IPS-20b (cell line): ENCODE results near the gene KCNIP4.

Experiments used
- H3K27ac ChIP-seq: one replicate; pipeline ENCODE4 v1.5.1; 2013; ENCODE audit warnings: low read length
- H3K27me3 ChIP-seq: 2 replicates; pipeline ENCODE4 v1.6.1; 2013; ENCODE audit warnings: mild to moderate bottlenecking, low read length, inconsistent platforms; ENCODE audit not compliant: insufficient read depth
- H3K36me3 ChIP-seq: 2 replicates; pipeline ENCODE4 v1.6.1; 2013; ENCODE audit warnings: low read depth, mild to moderate bottlenecking, inconsistent platforms, low read length, moderate library complexity; ENCODE audit not compliant: insufficient read depth
- H3K4me1 ChIP-seq: 2 replicates; pipeline ENCODE4 v1.6.1; 2013; ENCODE audit warnings: mild to moderate bottlenecking, control low read depth, inconsistent platforms, low read length, moderate library complexity; ENCODE audit not compliant: insufficient read depth
- H3K4me3 ChIP-seq: 2 replicates; pipeline ENCODE4 v1.5.1; 2013; ENCODE audit warnings: mild to moderate bottlenecking, low read length, inconsistent platforms
- H3K9ac ChIP-seq: 2 replicates; pipeline ENCODE4 v1.6.1; 2013; ENCODE audit warnings: low read depth, mild to moderate bottlenecking, inconsistent platforms, low read length, moderate library complexity
- H3K9me3 ChIP-seq: 2 replicates; pipeline ENCODE4 v1.6.1; 2013; ENCODE audit warnings: mild to moderate bottlenecking, low read depth, low read length, inconsistent platforms; ENCODE audit not compliant: insufficient read depth

KCNIP4 gene

DNA sequence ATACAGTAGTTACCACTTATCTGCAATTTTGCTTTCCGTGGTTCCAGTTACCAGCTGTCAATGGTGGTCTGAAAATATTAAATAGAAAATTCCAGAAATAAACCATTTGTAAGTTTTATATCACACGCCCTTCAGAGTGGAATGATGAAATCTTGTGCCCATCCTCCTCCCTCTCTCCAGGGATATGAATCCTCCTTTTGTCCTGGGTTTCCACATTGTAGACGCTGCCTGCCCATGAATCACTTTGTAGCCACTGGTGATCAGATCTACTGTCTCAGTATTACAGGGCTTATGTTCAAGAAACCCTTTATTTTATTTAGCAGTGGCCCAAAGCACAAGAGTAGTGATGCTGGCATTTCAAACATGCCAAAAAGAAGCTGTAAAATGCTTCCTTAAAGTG is 198.6 kb downstream of the KCNIP4 start:
- Histone ChIP-seq H3K27ac (no peak overlapping the region), H3K27me3 (no peaks in the 10 kb centered on the region), H3K36me3 (no peaks in the 10 kb centered on the region), H3K9ac (no peak overlapping the region), H3K4me3 (no peak overlapping the region), H3K4me1 (peaks cover 16% of the 10 kb centered on the region; the same call in 1 of the 2 replicates), H3K9me3 (no peaks in the 10 kb centered on the region)

DNA sequence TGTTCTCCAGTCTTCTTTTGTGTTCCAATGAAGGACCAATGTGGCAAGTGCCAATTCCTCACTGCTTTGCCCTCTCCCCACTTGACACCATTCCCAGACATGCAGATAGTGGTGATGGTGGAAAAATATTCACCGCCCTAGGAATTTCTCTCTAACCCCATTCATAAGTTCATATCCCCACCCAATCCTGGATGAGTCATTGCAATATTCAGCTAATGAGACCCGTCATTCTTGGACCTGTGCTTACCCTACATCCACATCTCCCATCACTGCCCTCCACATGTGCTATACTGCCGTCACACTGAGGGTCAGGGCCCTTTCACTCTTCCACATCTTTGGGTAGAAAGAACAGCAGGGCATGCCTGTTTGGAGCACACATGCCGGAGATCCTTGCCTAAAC is 199.2 kb downstream of the KCNIP4 start:
- H3K27me3 ChIP-seq = no peaks in the 10 kb centered on the region

DNA sequence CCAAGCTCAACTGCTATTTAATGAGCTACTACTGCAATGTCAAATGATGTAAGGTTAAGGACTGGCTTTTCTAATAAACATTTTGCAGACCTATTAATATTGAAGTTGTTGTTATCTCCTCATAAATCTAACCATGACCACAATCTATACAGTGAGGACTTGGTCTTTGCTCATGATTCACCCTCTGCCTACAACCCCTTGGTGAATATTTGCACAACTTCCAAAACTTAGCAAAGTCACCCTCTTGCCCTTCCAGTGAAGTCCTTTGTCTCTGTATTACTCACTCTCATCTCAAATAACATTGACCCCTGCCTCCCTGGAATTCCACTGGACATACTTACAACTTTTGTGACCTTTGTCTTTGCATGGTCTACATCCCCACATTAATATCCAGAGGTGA is 204.5 kb downstream of the KCNIP4 start:
- Histone ChIP-seq H3K36me3 (no peaks in the 10 kb centered on the region), H3K27ac (no peak overlapping the region), H3K4me1 (no peaks in the 10 kb centered on the region), H3K27me3 (no peaks in the 10 kb centered on the region), H3K9me3 (no peaks in the 10 kb centered on the region), H3K9ac (no peak overlapping the region), H3K4me3 (no peak overlapping the region)

More for the DNA sequence above, 199.2 kb downstream of the KCNIP4 start:
- Histone ChIP-seq H3K9ac (no peak overlapping the region), H3K27ac (no peak overlapping the region), H3K9me3 (no peaks in the 10 kb centered on the region), H3K4me3 (no peak overlapping the region), H3K4me1 (peaks cover 16% of the 10 kb centered on the region; the same call in 1 of the 2 replicates), H3K36me3 (no peaks in the 10 kb centered on the region)

DNA sequence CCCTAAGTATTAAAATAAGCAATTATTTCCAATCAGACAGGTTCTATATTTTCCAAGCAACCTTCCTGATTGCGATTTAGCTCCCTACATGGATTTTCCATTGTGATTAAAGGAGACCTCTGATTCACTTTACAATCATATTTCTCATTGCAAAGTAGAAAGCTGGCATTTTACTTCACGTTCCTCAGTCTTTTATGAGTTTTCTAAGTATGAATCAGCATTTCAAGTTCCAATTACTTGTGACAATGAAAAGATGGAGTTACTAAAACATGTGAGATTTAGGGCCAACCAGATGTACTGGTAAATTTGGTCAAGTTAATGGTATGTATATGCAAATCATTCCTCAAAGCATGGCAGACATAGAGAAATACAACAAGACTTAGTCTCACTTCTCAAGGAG is 206.2 kb downstream of the KCNIP4 start:
- no peaks in the 10 kb centered on the region for H3K4me1 ChIP-seq
- no peaks in the 10 kb centered on the region for H3K36me3 ChIP-seq
- H3K27ac ChIP-seq = no peak overlapping the region
- no peak overlapping the region for H3K4me3 ChIP-seq
- H3K9me3 ChIP-seq = no peaks in the 10 kb centered on the region
- no peaks in the 10 kb centered on the region for H3K27me3 ChIP-seq
- no peak overlapping the region for H3K9ac ChIP-seq

DNA sequence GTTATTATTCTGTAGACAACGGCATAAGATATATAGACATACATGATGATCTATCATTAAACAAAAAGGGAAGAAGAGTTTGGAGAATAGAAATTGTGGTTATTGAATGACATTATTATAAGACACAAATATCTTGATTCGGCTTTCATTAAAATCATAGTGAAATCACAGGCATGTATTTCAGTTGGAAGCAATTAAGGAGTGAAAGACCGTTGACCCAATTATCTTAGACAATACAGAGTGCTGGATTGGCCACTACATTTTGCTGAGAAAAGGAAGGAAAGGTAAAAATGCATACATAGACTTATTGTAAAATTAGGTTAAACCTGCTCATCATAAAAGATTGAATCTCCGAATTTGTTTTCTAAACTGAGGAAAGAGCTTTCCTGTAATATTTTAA is 209.8 kb downstream of the KCNIP4 start:
- H3K27ac ChIP-seq = no peak overlapping the region
- H3K4me3 ChIP-seq = no peak overlapping the region
- no peaks in the 10 kb centered on the region for H3K4me1 ChIP-seq
- no peak overlapping the region for H3K9ac ChIP-seq
- no peaks in the 10 kb centered on the region for H3K9me3 ChIP-seq
- no peaks in the 10 kb centered on the region for H3K27me3 ChIP-seq
- H3K36me3 ChIP-seq = no peaks in the 10 kb centered on the region

DNA sequence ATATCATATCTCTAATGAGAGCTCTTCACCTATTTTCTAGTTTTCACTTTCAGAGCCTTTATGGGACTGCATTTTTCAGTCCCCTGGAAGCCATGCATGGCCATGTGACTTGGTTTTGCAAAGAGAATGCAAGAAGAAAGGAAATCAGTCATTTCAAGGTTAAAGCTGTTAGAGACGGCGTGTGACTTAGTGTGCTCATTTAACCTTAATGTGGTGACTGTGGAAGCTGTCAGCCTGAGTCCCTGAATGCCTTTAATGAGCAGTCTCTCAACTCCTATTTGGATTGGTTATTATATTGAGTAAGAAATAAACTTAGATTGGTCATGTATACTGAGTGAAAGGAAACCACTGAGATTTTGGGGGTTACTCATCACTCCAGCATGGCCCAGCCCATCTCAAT is 212.7 kb downstream of the KCNIP4 start:
- H3K4me3 ChIP-seq = no peak overlapping the region
- no peaks in the 10 kb centered on the region for H3K27me3 ChIP-seq
- H3K27ac ChIP-seq = no peak overlapping the region
- no peaks in the 10 kb centered on the region for H3K36me3 ChIP-seq
- H3K9ac ChIP-seq = no peak overlapping the region
- no peaks in the 10 kb centered on the region for H3K9me3 ChIP-seq
- H3K4me1 ChIP-seq = no peaks in the 10 kb centered on the region

DNA sequence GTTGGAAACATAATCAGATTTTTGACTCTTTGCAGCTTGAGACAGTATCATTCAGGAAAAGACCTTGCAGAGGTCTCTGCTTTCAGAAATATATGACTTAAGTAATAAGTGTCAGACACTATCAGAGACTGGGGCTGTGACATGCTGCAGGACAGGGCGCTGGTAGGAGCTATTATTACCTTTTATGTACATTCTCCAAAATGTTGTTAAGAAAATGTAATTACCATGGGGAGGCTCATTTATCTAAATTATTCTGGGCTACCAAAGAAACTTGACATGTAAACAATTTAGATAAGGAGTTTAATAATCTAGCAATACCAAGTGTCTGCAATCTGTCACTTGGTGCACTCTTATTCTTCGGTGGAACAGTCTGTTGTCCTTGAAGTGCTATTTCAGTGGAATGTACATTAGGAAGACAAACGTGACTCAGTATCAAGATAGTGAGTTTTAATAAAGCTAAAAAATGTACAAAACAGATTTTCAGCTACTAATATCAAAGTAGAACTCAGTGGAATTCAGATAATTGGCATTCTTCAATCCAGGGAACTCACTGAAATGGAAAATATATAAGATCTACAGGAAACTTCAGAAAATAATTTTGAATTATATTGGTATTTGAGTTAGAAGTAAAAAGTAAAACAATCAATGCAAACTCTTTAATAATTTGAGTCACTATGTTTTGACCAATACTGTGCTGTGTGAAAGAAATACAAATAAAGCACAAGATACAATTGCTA is 214.5 kb downstream of the KCNIP4 start:
- Histone ChIP-seq H3K27ac (no peak overlapping the region), H3K4me3 (no peak overlapping the region), H3K9me3 (no peaks in the 10 kb centered on the region), H3K36me3 (no peaks in the 10 kb centered on the region), H3K4me1 (no peaks in the 10 kb centered on the region), H3K9ac (no peak overlapping the region), H3K27me3 (no peaks in the 10 kb centered on the region)

DNA sequence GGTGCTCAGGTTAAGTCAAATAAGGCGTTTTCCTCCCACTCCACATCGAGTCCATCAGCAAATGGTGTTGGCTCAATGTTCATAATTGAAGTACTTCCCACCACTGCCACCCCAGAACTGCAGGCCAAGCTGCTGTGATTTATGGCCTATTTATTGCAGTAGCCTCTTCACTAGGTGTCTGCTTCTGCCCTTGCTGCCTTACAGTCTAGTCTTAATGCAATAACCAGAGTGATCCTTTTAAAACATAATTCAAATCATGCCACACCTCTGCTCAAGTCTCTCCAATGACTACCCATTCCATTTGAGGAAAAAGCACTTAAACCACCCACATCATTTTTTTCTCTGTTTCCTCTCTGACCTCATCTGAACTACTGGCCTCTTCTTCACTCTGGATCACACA is 220.3 kb downstream of the KCNIP4 start:
- no peak overlapping the region for H3K9ac ChIP-seq
- H3K36me3 ChIP-seq = no peaks in the 10 kb centered on the region
- no peaks in the 10 kb centered on the region for H3K27me3 ChIP-seq
- no peaks in the 10 kb centered on the region for H3K4me1 ChIP-seq
- H3K9me3 ChIP-seq = no peaks in the 10 kb centered on the region
- H3K4me3 ChIP-seq = no peak overlapping the region
- no peak overlapping the region for H3K27ac ChIP-seq

DNA sequence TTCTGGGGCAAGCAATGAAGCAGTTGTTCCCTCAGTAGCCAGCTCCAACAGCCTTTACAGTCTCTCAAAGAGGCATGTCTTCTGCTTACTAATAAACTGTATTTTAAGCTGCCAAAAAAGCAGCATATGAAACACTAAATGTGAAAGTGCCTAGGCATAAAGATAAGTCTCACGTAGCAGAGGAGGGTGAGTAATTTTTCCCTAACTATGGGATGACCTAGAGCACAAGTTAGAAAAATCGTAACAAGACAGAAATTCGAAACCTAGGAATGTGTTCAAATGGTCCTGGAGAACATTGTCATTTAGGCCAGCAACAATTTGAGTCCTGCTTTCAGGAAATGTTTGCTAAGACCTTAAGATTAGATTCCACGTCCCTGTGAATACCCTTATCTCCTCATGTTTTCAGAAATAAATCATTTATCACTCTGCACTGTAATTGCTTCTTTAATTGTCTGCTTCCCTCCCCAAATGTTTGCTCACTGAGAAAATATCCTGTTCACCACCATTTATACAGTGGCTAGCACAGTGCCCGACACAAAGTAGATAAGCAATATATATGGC is 222.2 kb downstream of the KCNIP4 start:
- Histone ChIP-seq H3K27ac (no peak overlapping the region), H3K4me1 (no peaks in the 10 kb centered on the region), H3K9me3 (no peaks in the 10 kb centered on the region), H3K36me3 (no peaks in the 10 kb centered on the region), H3K4me3 (no peak overlapping the region), H3K9ac (no peak overlapping the region), H3K27me3 (no peaks in the 10 kb centered on the region)

DNA sequence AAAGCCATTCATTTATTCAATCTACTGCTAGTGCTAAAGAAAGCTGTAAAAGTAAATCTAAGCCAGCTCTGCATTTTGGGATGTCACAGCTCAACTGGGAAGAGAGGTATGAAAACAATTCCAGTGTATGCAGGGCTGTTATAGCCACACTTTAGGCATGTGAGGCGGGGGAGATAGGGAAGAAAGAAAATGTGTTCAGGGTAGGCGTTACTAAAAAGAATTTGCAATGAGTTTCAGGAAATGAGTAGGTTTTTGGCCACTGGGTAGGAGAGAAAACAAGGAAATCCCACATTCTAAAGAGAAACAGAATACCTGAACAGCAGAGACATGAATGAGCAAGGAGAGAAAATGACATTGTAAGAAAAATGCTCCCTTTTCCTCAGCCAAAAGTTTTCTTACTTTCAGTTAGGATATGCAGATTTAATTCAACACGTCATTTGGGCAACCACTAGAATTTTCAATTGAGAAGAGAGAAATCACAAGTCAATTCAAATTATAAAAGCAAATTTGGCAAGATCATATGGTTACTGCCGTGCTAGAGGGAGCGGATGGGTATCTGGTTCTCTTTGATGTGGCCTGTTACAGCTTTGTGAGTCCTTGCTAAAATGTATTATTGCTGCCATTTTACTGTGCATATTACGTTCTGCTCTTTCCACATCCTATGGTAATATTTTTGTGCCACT is 226.3 kb downstream of the KCNIP4 start:
- Histone ChIP-seq H3K4me3 (no peak overlapping the region), H3K4me1 (no peaks in the 10 kb centered on the region; the same call in 1 of the 2 replicates), H3K27me3 (no peaks in the 10 kb centered on the region), H3K9ac (no peak overlapping the region), H3K27ac (no peak overlapping the region), H3K9me3 (no peaks in the 10 kb centered on the region), H3K36me3 (no peaks in the 10 kb centered on the region)

DNA sequence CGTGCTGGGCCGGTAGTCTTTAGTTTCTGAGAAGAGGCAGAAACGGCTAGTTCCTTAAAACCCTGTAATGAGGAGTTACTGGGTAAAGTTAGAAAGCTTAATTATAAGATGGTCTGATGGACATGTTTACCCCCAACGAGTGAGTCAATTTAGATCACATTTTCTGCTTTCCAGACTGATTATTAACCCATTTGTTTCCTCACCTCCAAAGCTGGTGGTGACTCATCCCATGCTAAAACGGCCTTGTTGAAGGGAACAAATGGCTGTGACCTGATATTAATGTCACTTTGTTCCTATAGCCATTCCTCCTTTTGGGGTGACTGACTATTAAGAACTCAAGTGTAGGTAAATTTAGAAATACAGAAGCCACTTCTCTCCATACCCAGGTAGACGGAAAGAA is 232.0 kb downstream of the KCNIP4 start:
- no peak overlapping the region for H3K9ac ChIP-seq
- no peak overlapping the region for H3K4me3 ChIP-seq
- H3K36me3 ChIP-seq = no peaks in the 10 kb centered on the region

More for the DNA sequence above, 232.0 kb downstream of the KCNIP4 start:
- Histone ChIP-seq H3K27ac (no peak overlapping the region), H3K9me3 (no peaks in the 10 kb centered on the region), H3K27me3 (no peaks in the 10 kb centered on the region), H3K4me1 (no peaks in the 10 kb centered on the region; the same call in 1 of the 2 replicates)
